GM19397 (cell line): ENCODE data around the gene SRSF8.
"Not testable (repeated sequence)": the region's sequence is repeated elsewhere in the genome, so short reads cannot be mapped to it uniquely, and the experiment has no call there.

ENCODE experiments used
- ATAC-seq: cut with Tn5 transposase; IDR thresholded peaks from one replicate; pipeline ENCODE4 v1.9.1; 2021; ENCODE audit warnings: mild to moderate bottlenecking, moderate library complexity; ENCODE audit not compliant: unreplicated experiment

Gene SRSF8, protein sequence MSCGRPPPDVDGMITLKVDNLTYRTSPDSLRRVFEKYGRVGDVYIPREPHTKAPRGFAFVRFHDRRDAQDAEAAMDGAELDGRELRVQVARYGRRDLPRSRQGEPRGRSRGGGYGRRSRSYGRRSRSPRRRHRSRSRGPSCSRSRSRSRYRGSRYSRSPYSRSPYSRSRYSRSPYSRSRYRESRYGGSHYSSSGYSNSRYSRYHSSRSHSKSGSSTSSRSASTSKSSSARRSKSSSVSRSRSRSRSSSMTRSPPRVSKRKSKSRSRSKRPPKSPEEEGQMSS

DNA sequence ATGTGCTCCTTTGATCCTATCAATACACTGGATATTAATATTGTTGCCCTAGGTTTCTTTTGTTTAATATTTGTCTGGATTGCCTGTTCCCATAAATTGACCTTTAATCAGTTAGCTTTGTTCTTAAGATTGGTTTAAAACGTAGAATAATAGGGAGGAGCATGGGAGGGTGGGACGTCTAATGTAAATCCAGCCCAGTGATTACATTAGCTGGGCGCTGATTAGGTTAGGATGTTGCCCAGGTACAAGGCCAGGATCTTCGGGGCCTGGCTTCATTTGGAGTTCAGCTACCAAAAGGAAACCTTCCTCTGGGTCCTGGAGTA lies at the start of gene SRSF8:
TSS of gene SRSF8 (plus strand) at position 204 of the 323 bp plus-strand sequence. CDS start 308 bp downstream, outside the sequence.
- peak; percentile 33 for ATAC-seq

DNA sequence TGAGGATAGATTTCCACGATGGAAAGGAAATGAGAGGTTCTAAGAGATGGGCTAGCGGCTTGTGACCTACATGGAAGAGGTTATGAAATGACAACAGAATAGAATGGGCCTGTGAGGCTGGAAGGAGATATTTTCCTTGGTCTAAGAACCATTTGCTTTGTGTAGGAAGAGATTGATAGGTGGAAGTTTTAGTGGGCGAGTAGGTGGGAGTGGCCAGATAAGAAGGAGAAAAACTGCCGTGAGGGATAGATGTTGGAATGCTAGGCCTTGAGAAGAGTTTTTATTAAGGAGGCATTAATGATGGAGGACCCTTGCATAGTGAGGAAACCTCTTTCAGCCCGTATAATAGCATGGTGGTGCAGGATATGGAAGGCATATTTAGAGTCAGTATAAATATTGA lies 45.3 kb upstream of the SRSF8 start:
- ATAC-seq = not testable (repeated sequence)

DNA sequence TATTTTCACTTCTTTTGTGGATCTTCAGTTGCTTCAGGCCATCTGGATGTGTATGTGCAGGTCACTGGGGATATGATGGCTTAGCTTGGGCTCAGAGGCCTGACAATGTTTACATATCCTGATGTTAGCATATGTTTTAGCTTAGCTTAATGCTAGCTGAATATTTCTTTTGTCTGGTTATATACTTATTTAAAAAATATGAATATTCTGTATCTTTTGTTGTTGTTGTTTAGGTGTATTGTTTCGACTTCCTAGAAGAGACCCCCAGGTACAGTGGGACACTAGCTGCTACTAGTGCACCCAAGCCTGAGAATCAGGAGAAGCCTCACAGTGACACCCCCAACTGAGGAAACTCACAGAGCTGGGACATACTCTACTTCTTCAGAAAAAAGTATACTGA lies 41.8 kb upstream of the SRSF8 start, which contains the start of gene KDM4E:
TSS of gene KDM4E (plus strand) at position 301 of the 400 bp plus-strand sequence. CDS start 300 bp downstream, outside the sequence.
- no peak for ATAC-seq

DNA sequence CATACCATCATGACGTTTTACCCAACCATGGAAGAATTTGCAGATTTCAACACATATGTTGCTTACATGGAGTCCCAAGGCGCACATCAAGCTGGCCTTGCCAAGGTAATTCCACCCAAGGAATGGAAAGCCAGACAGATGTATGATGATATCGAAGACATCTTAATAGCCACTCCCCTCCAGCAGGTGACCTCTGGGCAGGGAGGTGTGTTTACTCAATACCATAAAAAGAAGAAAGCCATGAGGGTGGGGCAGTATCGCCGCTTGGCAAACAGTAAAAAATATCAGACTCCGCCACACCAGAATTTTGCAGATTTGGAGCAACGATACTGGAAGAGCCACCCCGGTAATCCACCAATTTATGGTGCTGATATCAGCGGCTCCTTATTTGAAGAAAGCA lies 41.1 kb upstream of the SRSF8 start:
- not testable (repeated sequence) for ATAC-seq

DNA sequence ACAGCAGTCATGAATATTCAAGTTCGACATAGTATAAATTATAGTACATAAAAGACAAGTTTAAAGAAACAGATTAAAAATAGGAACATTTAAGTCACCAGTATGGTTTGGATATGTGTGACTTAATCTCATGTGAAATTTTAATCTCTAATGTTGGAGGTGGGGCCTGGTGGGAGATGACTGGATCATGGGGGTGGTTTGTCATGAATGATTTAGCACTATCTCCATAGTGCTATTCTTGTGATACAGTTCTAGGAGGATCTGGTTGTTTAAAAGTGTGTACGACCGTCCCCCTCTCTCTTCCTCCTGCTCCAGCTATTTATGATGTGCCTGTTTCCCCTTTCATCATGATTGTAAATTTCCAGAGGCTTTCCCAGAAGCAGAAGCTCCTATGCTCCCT lies 38.4 kb upstream of the SRSF8 start:
- no peak for ATAC-seq

DNA sequence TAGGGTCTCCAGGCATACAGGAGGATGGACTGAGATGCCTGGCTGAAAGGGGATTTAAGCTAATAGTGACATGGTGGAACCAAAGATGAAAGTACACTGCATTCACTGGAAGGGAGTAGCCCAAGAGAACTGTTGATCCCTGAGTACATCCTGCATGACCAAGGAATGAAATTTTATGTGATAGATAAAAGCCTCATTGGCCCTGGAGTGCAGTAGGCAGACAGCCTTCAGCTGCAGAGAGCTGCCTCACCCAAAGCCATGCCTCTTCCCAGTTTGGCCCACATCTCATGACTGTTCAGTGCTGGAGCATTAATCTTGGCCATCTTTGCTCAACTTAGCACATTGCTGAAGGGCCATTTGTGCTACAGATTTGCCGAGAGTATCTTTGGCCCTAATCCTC lies 33.7 kb upstream of the SRSF8 start:
- no peak for ATAC-seq

DNA sequence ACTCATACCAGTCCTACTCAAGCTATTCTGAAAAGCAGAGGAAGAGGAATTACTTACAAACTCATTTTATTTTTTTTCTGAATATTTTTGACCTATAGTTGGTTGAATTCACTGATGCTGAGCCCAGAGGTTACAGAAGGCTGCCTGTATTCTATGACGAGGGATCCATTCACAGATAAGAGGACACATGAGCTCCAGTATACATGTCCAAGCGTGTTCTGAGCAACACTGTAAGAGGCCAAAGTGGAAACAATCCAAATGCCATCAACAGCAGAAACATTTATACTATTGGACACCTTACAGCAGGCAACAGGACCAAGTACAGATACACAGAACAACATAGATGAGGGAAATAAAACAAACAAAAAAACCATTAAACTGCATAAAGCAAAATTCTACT lies 31.4 kb upstream of the SRSF8 start:
- no peak for ATAC-seq

DNA sequence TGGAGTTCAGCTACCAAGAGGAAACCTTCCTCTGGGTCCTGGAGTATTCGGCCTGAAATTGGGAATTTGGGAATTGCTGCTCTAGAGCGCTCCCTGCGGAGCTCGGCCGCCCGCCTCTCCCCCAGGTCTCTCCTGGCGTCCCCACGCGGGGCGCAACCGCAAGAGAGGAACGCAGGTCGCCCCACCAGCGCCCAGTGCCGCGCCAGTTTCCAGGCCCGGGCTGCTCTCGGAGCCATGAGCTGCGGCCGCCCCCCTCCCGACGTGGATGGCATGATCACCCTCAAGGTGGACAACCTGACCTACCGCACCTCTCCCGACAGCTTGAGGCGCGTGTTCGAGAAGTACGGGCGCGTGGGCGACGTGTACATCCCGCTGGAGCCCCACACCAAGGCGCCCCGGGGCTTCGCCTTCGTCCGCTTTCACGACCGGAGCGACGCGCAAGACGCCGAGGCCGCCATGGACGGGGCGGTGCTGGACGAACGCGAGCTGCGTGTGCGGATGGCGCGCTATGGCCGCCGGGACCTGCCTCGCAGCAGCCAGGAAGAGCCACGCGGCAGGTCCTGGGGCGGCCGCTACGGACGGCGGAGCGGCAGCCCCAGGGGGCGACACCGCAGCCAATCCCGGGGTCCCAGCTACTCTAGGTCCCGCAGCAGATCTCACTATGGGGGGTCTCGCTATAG lies 29.2 kb upstream of the SRSF8 start:
- ATAC-seq = not testable (repeated sequence)

DNA sequence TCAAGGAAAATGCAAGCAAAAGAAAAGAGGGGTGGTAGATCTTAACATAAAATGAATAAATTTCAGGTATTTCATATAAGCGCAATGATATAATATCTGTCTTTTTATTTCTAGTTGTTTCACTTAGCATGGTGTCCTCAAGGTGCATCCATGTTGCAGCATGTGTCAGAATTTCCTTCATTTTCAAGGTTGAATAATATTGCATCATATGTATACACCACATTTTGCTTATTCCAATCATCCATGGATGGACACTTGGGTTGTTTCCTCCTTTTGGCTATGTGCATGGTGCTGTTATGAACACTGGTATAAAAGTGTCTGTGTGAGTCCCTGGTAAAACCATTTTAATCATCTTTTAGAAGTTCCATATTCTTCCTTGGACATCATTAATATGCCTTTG lies 24.5 kb upstream of the SRSF8 start:
- ATAC-seq = no peak

DNA sequence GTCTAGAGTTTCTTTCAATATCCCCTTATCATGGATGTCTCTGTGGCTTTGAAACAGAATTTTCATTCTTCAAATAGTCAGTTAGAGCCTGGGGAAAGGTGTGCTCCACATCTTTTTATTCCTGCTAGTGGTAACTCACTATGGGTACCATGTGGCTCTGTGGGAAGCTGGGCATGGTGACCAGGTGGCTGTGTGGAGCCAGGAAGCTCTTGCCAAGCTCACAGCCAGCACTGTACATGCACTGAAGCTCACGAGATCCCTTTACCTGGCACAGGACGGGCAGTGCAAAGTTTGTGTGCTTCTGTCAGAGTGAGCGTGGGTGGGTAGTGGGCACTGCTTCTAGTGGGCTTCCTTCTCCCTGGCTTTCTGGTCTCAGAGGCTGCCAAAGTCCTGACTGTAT lies 23.8 kb upstream of the SRSF8 start:
- ATAC-seq = no peak

DNA sequence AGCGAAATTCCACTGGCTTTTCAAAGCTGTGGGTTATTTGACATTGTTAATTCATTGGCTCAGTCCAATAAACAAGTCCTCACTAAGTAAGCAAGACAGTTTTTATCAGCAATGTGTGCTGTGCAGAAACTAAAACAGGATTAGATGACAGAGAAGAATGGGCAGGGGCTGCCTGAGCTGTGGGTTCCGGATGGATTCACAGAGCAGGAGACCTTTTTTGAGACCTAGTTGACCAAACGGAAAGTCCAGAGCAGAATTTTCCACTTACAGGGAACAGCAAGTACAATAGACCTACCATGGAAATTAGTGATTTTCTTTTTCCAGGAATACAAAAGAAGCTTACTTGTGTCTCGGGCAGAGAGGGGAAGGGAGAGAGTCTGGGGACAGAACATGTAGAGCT lies 22.7 kb upstream of the SRSF8 start:
- no peak for ATAC-seq

DNA sequence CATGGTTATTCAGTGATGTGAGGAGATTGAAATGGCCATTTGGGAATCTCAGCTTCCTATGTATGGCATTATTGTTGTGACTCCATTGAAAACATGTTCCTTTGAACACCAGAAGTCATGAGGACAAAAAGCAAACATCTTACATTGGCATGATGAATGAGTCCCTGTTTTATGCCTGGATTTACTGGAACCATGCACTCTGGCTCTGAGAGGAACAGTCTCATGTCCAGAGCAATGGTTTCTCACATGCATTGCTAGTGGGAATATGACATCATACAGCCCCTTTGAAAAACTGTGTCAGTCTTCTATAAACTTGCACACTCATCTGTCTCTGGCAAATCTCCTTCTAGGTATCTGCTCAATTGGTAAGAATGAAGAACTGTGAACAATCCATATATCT lies 20.9 kb upstream of the SRSF8 start:
- no peak for ATAC-seq

DNA sequence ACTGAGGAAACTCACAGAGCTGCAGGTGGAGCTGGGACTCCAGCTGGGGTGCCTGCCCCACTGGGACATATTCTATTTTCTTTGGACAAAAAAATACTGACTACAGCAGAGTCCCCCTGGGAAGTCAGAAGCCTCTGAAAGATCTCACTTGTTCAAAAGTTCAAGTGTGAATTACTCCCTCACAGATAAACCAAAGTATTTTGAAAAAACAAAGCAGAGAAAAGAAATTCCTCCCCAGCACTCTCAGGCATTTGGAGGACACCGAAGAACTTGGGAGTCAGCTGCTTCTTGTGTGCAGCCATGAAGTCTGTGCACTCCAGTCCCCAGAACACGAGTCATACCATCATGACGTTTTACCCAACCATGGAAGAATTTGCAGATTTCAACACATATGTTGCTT lies 17.6 kb upstream of the SRSF8 start, which contains the start of gene KDM4F:
TSS of gene KDM4F (plus strand) at position 301 of the 400 bp plus-strand sequence.
- not testable (repeated sequence) for ATAC-seq

DNA sequence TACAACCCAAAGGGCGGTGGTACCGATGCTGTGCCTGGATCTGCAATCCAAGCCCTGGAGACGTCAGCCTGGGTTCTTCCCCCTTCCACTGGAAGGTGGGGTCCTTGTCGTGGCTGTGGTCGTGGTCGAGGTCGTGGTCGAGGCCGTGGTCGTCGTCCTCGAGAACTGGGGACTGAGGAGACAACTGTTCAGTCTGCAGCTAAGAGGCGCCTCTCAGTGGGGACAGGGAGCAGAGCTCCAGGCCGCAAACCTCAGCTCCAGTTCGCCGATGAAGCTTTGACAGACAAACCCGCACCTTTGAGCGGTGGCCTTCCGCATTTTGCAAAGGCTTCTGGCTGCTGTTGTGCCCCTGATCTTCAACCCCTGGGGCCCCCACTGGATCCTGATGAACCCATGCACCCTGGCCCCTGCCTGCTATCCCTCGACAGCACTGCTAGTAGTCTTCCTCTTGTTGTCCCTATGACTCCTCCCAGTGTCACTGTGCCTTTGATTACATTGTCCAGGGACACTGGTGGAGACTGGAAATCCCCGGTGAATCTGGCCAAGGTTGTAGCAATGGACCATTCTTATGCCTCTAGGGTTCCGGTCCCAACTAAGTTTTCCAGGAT lies 16.0 kb upstream of the SRSF8 start:
- ATAC-seq = no peak

DNA sequence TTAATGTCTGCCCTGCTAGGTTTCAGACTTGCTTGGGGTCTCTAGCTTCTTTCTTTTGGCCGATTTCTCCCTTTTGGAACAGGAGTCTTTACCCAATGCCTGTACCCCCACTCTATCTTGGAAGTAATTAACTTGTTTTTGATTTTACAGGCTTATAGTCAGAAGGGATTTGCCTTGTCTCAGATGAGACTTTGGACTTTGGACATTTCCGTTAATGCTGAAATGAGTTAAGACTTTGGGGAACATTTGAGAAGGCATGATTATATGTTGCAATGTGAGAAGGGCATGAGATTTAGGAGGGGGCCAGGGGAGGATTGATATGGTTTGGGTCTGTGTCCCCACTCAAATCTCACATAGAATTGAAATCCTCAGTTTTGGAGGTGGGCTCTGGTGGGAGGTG lies 12.4 kb upstream of the SRSF8 start:
- ATAC-seq = no peak

DNA sequence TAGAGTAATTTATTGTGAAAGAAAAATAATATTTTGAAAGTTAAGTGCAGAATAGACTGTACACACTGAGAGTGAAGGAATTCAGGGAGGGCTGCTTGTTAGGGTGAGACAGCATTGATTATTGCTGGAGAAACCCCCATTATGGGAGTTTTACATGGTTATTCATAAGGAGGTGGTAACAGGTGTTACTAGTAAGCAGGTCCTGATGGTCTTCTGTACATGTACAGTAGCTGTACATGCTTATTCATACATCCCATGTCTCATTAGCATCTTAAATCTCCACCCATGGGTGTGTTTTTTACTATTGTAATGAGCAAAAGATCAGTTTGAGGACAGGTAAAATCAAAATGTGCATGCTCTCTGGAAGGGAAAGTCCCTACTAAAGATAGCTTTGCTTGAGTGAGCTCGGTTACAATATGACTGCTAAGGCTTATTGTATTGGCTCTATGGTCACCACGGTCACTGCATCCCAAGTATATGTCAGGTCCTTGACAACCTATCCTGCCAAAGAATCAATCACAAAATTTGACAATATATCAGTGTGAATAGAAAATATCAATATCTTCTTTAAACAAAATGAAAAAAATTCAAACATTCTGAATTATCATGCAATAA lies 11.3 kb upstream of the SRSF8 start:
- peak; percentile 89 for ATAC-seq

DNA sequence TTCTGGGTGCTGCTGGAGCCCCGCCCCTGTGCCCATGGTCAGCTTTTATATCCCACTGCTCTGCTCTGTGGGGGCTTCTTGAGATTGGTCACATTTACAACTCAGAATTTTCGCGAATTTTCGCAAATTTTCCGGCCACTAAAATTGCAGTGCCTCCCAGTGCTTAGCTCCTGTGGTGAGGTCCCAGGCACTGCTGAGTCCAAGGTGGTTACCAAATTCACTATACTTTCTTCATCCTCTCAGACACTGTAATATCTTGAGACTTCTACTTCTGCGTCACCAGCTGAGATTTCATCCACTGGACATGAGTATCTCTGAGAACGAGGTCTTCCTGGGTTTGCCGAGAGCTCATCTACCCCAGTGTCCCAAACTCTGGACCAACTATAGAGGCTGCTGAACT lies 8.8 kb upstream of the SRSF8 start:
- no peak for ATAC-seq

DNA sequence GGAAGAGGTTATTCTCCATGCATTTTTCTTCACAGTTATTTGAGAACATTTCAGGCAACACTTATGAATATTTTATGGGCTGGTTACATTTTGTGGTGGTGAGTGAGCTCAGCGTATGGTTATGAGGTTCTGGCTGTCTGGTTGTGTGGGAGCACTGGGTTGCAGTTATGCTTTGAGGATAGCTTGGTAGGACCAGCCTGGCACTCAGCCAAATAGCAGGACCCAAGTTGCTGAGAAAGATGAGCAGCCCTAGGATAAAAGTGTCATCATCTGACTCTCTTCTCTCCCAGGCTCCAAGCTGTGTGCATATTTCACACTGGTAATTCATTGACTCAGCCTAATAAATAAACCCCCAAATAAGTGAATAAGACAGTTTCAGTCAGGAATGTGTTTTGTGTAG lies 8.1 kb upstream of the SRSF8 start:
- no peak for ATAC-seq

DNA sequence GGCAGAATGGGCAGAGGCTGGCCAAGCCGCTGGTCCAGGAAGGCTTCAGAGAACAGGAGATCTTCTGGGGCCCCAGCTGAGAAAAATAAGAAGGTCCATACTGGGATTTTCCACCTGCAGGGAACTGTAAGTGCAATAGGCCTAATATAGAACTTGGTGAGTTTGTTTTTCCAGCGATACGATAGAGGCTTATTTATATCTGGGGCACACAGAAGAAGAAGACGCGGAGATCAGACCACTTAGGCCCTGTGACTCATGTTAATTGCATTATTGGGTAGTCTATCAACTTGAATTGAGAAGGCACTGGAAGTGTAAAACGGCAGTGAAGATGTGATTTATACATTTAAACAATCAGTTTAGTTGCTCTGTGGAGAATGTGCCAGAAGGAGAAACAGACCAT lies 7.7 kb upstream of the SRSF8 start:
- ATAC-seq = no peak

DNA sequence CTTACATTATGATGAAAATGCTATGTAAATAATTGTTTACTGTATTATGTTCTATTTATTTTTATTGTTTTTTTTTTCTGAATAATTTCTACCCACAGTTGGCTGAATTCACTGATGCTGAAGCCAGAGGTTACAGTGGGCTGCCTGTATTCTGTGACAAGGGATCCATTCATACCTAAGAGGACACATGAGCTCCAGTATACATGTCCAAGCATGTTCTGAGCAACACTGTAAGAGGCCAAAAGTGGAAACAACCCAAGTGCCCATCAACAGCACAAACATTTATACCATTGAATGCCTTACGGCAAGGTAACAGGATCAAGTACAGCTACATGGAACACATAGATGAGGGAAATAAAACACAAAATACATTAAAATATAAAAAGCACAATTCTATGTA lies 1.4 kb upstream of the SRSF8 start:
- ATAC-seq = no peak

DNA sequence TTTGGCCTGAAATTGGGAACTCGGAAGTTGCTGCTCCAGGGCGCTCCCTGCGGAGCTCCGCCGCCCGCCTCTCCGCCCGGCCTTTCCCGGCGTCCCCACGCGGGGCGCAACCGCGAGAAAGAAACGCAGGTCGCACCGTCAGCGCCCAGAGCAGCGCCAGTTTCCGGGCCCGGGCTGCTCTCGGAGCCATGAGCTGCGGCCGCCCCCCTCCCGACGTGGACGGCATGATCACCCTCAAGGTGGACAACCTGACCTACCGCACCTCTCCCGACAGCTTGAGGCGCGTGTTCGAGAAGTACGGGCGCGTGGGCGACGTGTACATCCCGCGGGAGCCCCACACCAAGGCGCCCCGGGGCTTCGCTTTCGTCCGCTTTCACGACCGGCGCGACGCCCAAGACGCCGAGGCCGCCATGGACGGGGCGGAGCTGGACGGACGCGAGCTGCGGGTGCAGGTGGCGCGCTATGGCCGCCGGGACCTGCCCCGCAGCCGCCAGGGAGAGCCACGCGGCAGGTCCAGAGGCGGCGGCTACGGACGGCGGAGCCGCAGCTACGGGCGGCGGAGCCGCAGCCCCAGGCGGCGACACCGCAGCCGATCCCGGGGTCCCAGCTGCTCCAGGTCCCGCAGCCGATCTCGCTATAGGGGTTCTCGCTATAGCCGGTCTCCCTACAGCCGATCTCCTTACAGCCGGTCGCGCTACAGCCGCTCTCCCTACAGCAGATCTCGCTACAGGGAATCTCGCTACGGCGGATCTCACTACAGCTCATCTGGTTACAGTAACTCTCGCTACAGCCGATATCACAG lies 521 bp downstream of the SRSF8 start:
- ATAC-seq = peak; percentile 73
